ENCODE results near the gene NAA16.
"Not testable (repeated sequence)": the region's sequence is repeated elsewhere in the genome, so short reads cannot be mapped to it uniquely, and the experiment has no call there.

The NAA16 gene

GRCh38 chr13:41352935-41353840 is 42.1 kb downstream of the NAA16 start:
- Histone ChIP-seq H3K4me1 (no peaks in the 10 kb centered on the region), H3K27ac (no peak overlapping the region), H3K27me3 (no peaks in the 10 kb centered on the region), H3K4me3 (no peak overlapping the region), H3K9me3 (no peaks in the 10 kb centered on the region), H3K36me3 (peaks cover 9 to 18% (median 9%) of the 10 kb centered on the region in 3 donors)
- TF ChIP-seq CTCF (IDR thresholded peaks at IDR 0.05): peak; percentile 72 to 75
- intact Hi-C loops (cut with DNase I; ENCODE audit: low total_unique reads): loop anchor here (5.0 kb wide), 1 partner anchor 299 kb away; no protein-coding TSS in a partner anchor
- DNase-seq: no peak

GRCh38 chr13:41354416-41354815 is 43.3 kb downstream of the NAA16 start:
- H3K9me3 ChIP-seq: no peaks in the 10 kb centered on the region
- no peaks in the 10 kb centered on the region for H3K4me1 ChIP-seq
- intact Hi-C loops (cut with DNase I; ENCODE audit: low total_unique reads): loop anchor here (5.0 kb wide), 1 partner anchor 298 kb away; no protein-coding TSS in a partner anchor
- TF ChIP-seq CTCF (IDR thresholded peaks at IDR 0.05): no peak
- H3K27me3 ChIP-seq: no peaks in the 10 kb centered on the region
- peaks cover 12 to 25% (median 21%) of the 10 kb centered on the region in 3 donors for H3K36me3 ChIP-seq
- H3K4me3 ChIP-seq: no peak overlapping the region
- no peak overlapping the region for H3K27ac ChIP-seq
- no peak for DNase-seq

DNA sequence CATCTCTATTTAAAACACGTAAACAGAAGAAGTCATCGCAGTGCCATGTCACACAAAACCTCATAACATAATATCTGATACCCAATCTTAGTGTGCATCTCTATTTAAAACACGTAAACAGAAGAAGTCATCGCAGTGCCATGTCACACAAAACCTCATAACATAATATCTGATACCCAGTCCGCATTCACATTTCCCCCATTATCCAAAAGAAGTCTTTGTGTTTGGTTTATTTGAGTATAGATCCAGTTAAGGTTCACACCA is 45.2 kb downstream of the NAA16 start:
- DNase-seq; H3K9me3 ChIP-seq; H3K4me1 ChIP-seq; intact Hi-C loops (cut with DNase I; ENCODE audit: low total_unique reads); H3K4me3 ChIP-seq; H3K27me3 ChIP-seq; H3K27ac ChIP-seq: not testable (repeated sequence)
- H3K36me3 ChIP-seq: peaks cover 20 to 37% (median 36%) of the 10 kb centered on the region in 3 donors

DNA sequence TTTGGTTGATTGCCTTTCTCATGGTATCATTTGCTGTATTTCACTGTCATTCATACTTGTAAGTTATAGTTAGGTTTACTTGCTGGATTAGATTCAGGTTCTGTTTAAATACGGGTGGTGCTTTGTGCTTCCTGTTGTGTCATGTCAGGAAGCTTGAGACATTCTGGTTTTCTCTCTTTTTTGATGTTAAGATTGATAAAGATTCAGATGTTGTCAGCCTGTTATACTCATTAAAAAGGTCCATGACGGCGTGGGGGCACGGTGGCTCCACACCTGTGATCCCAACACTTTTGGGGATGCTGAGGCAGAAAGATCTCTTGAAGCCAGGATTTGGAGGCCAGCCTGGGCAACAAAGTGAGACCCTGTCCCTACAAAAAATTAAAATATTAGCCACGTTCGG is 45.7 kb downstream of the NAA16 start:
- peaks cover 24 to 40% (median 39%) of the 10 kb centered on the region in 3 donors for H3K36me3 ChIP-seq
- DNase-seq: no peak
- H3K4me3 ChIP-seq: no peak overlapping the region
- TF ChIP-seq CTCF (IDR thresholded peaks at IDR 0.05): no peak
- intact Hi-C loops (cut with DNase I; ENCODE audit: low total_unique reads): no loop called here
- H3K4me1 ChIP-seq: no peaks in the 10 kb centered on the region
- H3K27ac ChIP-seq: no peak overlapping the region
- no peaks in the 10 kb centered on the region for H3K9me3 ChIP-seq
- H3K27me3 ChIP-seq: no peaks in the 10 kb centered on the region

DNA sequence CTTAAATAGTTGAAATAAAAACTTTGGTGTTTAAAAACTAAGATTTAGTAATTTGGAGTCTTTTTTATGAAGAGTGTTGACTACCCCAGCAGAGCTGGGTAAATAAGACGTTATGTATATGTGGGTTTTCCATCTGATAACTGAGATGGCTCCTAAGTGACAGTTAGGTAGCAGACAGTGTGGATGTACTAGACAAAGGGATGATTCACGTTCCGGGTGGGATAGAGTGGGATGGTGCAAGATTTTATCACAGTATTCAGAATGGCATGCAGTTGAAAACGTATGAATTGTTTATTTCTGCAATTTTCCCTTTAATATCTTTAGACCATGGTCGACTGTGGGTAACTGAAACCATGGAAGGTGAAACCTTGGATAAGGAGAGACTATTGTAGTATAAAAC is 50.4 kb downstream of the NAA16 start:
- no peak for TF ChIP-seq CTCF (IDR thresholded peaks at IDR 0.05)
- Histone ChIP-seq H3K4me1 (no peaks in the 10 kb centered on the region), H3K27ac (no peak overlapping the region), H3K36me3 (peaks cover 45 to 57% (median 53%) of the 10 kb centered on the region in 3 donors), H3K27me3 (no peaks in the 10 kb centered on the region), H3K4me3 (no peak overlapping the region), H3K9me3 (no peaks in the 10 kb centered on the region)
- DNase-seq: no peak
- intact Hi-C loops (cut with DNase I; ENCODE audit: low total_unique reads): no loop called here

- no peak overlapping the region for H3K4me3 ChIP-seq
- H3K27ac ChIP-seq: no peak overlapping the region
- H3K36me3 ChIP-seq: peaks cover 57 to 69% (median 62%) of the 10 kb centered on the region in 3 donors
- intact Hi-C loops (cut with DNase I; ENCODE audit: low total_unique reads): no loop called here
- H3K4me1 ChIP-seq: no peaks in the 10 kb centered on the region
- H3K27me3 ChIP-seq: no peaks in the 10 kb centered on the region
- no peak for DNase-seq
- no peaks in the 10 kb centered on the region for H3K9me3 ChIP-seq
- TF ChIP-seq CTCF (IDR thresholded peaks at IDR 0.05): no peak
These were observed 53.0 kb downstream of the NAA16 start for GRCh38 chr13:41364043-41364442.

All from tibial artery (tissue), 4 donors.